ENCODE measurements around the gene SPDYE2B. TPM values are rescaled to one million over a fixed set of nuclear protein-coding genes. Genes with fewer than 3 reads are reported as not detected.
"Not testable (repeated sequence)": the region's sequence is repeated elsewhere in the genome, so short reads cannot be mapped to it uniquely, and the experiment has no call there.

SPDYE2B gene
- total and polyA plus RNA-seq, 2 donors, result not detected

DNA sequence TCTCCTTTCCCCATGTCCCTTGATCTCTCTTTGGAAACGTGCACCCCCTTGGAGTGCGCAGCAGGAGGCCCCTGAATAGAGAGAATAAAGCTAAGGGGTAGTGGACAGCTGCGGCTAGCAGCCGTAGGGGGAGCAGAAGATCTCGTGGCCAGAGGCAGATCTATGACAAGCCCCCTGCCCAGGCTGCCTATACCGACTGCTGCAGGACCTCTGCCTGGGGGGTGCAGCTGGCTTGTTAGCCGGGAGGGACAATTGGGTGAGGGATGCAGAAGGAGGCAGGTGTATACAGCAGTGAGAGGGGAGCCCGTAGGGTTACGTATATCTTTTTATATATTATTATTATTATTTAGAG is 21.8 kb downstream of the SPDYE2B start:
- H3K4me3 ChIP-seq (ENCODE audit: low read depth, low read length); DNase-seq (ENCODE audit: extremely low spot score); H3K27ac ChIP-seq (ENCODE audit: low read depth); H3K4me1 ChIP-seq (ENCODE audit: insufficient read depth); H3K36me3 ChIP-seq (ENCODE audit: insufficient read depth): not testable (repeated sequence)
- WGBS, result no CpG with 5 or more reads among the region's 9 CpGs

- H3K4me3 ChIP-seq (ENCODE audit: low read depth, low read length); H3K4me1 ChIP-seq (ENCODE audit: insufficient read depth); DNase-seq (ENCODE audit: extremely low spot score); H3K36me3 ChIP-seq (ENCODE audit: insufficient read depth); H3K27ac ChIP-seq (ENCODE audit: low read depth): not testable (repeated sequence)
- WGBS, result no CpG with 5 or more reads among the region's 9 CpGs
Measured at GRCh38 chr7:102673447-102674067, 23.4 kb downstream of the SPDYE2B start.

DNA sequence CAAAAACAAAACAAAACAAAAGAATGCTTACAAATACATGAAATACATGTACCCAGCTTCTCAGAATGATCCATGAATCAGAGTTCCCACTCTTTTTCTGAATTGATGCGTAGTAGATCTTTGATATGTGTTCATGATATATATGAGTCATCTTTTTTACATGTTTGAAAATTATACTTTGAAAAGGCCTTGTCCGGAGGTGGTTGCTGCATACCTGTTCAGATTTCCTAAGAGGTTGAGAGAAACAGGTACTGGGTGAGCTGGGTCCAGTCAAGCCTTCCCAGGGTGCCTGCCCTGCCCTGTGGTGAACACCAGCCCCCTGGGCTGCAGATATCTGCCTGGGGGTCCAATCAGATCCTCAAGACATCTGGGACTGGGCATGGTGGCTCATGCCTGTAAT is 25.4 kb downstream of the SPDYE2B start:
- H3K36me3 ChIP-seq (ENCODE audit: insufficient read depth); DNase-seq (ENCODE audit: extremely low spot score); H3K4me1 ChIP-seq (ENCODE audit: insufficient read depth); H3K4me3 ChIP-seq (ENCODE audit: low read depth, low read length); H3K27ac ChIP-seq (ENCODE audit: low read depth): not testable (repeated sequence)
- WGBS, result 83% methylated on average over 1 of the region's 2 CpGs

GRCh38 chr7:102680780-102681179 is 30.7 kb downstream of the SPDYE2B start:
- not testable (repeated sequence) for DNase-seq (ENCODE audit: extremely low spot score); H3K27ac ChIP-seq (ENCODE audit: low read depth); H3K36me3 ChIP-seq (ENCODE audit: insufficient read depth); H3K4me3 ChIP-seq (ENCODE audit: low read depth, low read length); H3K4me1 ChIP-seq (ENCODE audit: insufficient read depth)
- no CpG with 5 or more reads among the region's 5 CpGs for WGBS

GRCh38 chr7:102682560-102682959 is 32.4 kb downstream of the SPDYE2B start:
- no CpG with 5 or more reads among the region's 5 CpGs for WGBS

GRCh38 chr7:102688299-102689036 is 38.3 kb downstream of the SPDYE2B start:
- H3K4me3 ChIP-seq (ENCODE audit: low read depth, low read length); H3K36me3 ChIP-seq (ENCODE audit: insufficient read depth); DNase-seq (ENCODE audit: extremely low spot score); H3K4me1 ChIP-seq (ENCODE audit: insufficient read depth); H3K27ac ChIP-seq (ENCODE audit: low read depth): not testable (repeated sequence)
- WGBS, result no CpG with 5 or more reads among the region's 37 CpGs

More at GRCh38 chr7:102682560-102682959, 32.4 kb downstream of the SPDYE2B start:
- H3K27ac ChIP-seq (ENCODE audit: low read depth); H3K4me3 ChIP-seq (ENCODE audit: low read depth, low read length); DNase-seq (ENCODE audit: extremely low spot score); H3K4me1 ChIP-seq (ENCODE audit: insufficient read depth); H3K36me3 ChIP-seq (ENCODE audit: insufficient read depth): not testable (repeated sequence)

GRCh38 chr7:102689436-102690282 is 39.5 kb downstream of the SPDYE2B start:
- not testable (repeated sequence) for H3K4me1 ChIP-seq (ENCODE audit: insufficient read depth); DNase-seq (ENCODE audit: extremely low spot score); H3K27ac ChIP-seq (ENCODE audit: low read depth); H3K4me3 ChIP-seq (ENCODE audit: low read depth, low read length); H3K36me3 ChIP-seq (ENCODE audit: insufficient read depth)
- 53% methylated on average over 15 of the region's 74 CpGs for WGBS

DNA sequence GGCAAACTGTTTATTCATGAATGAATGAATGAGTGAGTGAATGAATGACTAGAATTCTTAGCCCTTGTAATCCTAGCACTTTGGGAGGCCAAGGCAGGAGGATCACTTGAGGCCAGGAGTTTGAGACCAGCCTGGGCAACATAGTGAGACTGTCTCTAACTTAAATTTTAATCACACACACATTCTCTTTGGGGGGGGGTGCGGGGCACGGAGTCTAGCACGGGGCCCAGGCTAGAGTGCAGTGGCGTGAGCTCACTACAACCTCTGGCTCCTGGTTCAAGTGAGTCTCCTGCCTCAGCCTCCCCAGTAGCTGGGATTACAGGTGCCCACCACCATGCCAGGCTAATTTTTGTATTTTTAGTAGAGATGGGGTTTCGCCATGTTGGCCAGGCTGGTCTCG is 40.5 kb downstream of the SPDYE2B start:
- not testable (repeated sequence) for H3K4me1 ChIP-seq (ENCODE audit: insufficient read depth); DNase-seq (ENCODE audit: extremely low spot score)
- 91% methylated on average over 4 of the region's 6 CpGs for WGBS

DNA sequence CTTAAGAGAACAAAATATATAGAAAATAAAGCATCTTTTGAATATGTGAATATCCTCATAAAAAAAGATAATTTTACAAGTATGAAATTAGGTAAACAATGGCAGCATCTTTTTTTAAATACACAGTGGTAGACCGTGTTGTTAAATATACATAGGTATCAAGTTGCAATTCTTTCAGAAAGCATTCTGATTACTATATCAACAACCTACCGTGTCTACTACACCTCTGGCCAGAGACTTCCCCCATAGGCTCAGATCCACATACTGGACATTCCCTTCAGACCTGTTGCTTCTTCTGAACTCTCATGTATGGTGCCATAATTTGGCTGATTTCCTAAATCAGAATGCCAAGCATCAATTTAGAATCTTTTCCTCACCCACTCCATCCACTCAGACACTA is 43.9 kb downstream of the SPDYE2B start:
- DNase-seq (ENCODE audit: extremely low spot score); H3K36me3 ChIP-seq (ENCODE audit: insufficient read depth); H3K27ac ChIP-seq (ENCODE audit: low read depth); H3K4me3 ChIP-seq (ENCODE audit: low read depth, low read length); H3K4me1 ChIP-seq (ENCODE audit: insufficient read depth): not testable (repeated sequence)
- 57% methylated on average over 2 of the region's 2 CpGs for WGBS

More for the DNA sequence above, 40.5 kb downstream of the SPDYE2B start:
- H3K36me3 ChIP-seq (ENCODE audit: insufficient read depth); H3K4me3 ChIP-seq (ENCODE audit: low read depth, low read length); H3K27ac ChIP-seq (ENCODE audit: low read depth): not testable (repeated sequence)

- H3K4me1 ChIP-seq (ENCODE audit: insufficient read depth); DNase-seq (ENCODE audit: extremely low spot score); H3K27ac ChIP-seq (ENCODE audit: low read depth); H3K36me3 ChIP-seq (ENCODE audit: insufficient read depth); H3K4me3 ChIP-seq (ENCODE audit: low read depth, low read length): not testable (repeated sequence)
- 63% methylated on average over 1 of the region's 3 CpGs for WGBS
Measured at GRCh38 chr7:102695033-102695552, 45.0 kb downstream of the SPDYE2B start.

DNA sequence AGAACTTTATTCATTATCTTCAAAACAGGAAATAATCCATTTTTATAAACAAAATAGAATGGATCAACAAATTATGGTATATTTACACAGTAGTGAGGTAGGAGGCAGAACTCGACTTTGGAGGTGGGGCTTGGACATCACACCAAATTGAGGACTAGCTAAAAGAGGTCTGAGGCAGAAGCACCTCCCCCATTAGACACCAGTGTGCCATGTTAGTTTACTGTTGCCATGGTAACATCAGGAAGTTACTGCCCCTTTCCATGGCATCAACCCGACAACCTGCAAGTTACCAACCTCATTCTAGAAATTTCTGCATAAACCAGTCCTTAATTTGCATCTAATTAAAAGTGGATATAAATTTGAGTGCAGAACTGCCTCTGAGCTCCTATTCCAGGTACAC is 45.9 kb downstream of the SPDYE2B start:
- H3K4me1 ChIP-seq (ENCODE audit: insufficient read depth); H3K4me3 ChIP-seq (ENCODE audit: low read depth, low read length); DNase-seq (ENCODE audit: extremely low spot score); H3K27ac ChIP-seq (ENCODE audit: low read depth); H3K36me3 ChIP-seq (ENCODE audit: insufficient read depth): not testable (repeated sequence)
- 61% methylated on average over 1 of the region's 2 CpGs for WGBS

- H3K36me3 ChIP-seq (ENCODE audit: insufficient read depth); H3K4me1 ChIP-seq (ENCODE audit: insufficient read depth); DNase-seq (ENCODE audit: extremely low spot score); H3K27ac ChIP-seq (ENCODE audit: low read depth); H3K4me3 ChIP-seq (ENCODE audit: low read depth, low read length): not testable (repeated sequence)
- 63% methylated on average over 5 of the region's 5 CpGs for WGBS
Measured at GRCh38 chr7:102697642-102698512, 47.8 kb downstream of the SPDYE2B start.
